Chondrocyte (in vitro differentiated cells): ENCODE data around the gene COIL. TPM values are rescaled to one million over a fixed set of nuclear protein-coding genes. Genes with fewer than 3 reads are reported as not detected.

Experiments
- DNase-seq: peaks from one replicate; pipeline ENCODE4 v3.0.0; 2021; ENCODE audit warnings: mixed read lengths, low spot score
- H3K27ac Mint-ChIP-seq: one replicate; pipeline ENCODE4 v1.8.0; 2021; ENCODE audit warnings: mild to moderate bottlenecking, moderate library complexity, mixed read lengths; ENCODE audit not compliant: unreplicated experiment
- H3K27me3 Mint-ChIP-seq: 2 replicates; pipeline ENCODE4 v1.8.0; 2021; ENCODE audit warnings: low read depth, mixed read lengths
- H3K36me3 Mint-ChIP-seq: 2 replicates; pipeline ENCODE4 v1.8.0; 2021; ENCODE audit warnings: low read depth, mixed read lengths
- H3K4me1 Mint-ChIP-seq: 2 replicates; pipeline ENCODE4 v1.8.0; 2021; ENCODE audit warnings: low read depth, mild to moderate bottlenecking, mixed read lengths
- H3K4me3 Mint-ChIP-seq: one replicate; pipeline ENCODE4 v1.8.0; 2021; ENCODE audit warnings: mild to moderate bottlenecking, moderate library complexity, mixed read lengths; ENCODE audit not compliant: unreplicated experiment
- H3K9me3 Mint-ChIP-seq: 2 replicates; pipeline ENCODE4 v1.8.0; 2021; ENCODE audit warnings: low read depth, mixed read lengths
- CTCF ChIP-seq: fragments of 200-600 bp; sonication (generic); IDR thresholded peaks from 2 replicates; pipeline ENCODE4 v1.5.0; 2021; ENCODE audit warnings: antibody characterized with exemption, mild to moderate bottlenecking, moderate library complexity
- total RNA-seq: library from RNA; stranded (reverse); gene quantifications from 3 replicates; pipeline ENCODE4 v1.2.1, GENCODE V29; 2021

The COIL gene
- total RNA-seq, 1 donor from 2014 or later, result 12.2 TPM

GRCh38 chr17:56978441-56979090 is 17.7 kb upstream of the COIL start:
- no peak for DNase-seq
- Mint-ChIP-seq H3K9me3 (no peaks in the 10 kb centered on the region), H3K27ac (peak overlapping the region; percentile 91), H3K4me1 (peaks cover 22% of the 10 kb centered on the region), H3K36me3 (no peaks in the 10 kb centered on the region), H3K27me3 (no peaks in the 10 kb centered on the region), H3K4me3 (peak overlapping the region; percentile 91)
- no peak for TF ChIP-seq CTCF

GRCh38 chr17:56977673-56978395 is 17.0 kb upstream of the COIL start, which contains the start of gene SCPEP1:
SCPEP1 (plus strand) TSS chr17:56978131; CDS start chr17:56978160, 29 bp downstream.
- Mint-ChIP-seq H3K4me3 (peak within 1 kb of the TSS; percentile 91), H3K27me3 (no peaks in the 10 kb centered on the region), H3K4me1 (peaks cover 22% of the 10 kb centered on the region), H3K9me3 (no peaks in the 10 kb centered on the region), H3K27ac (peak within 1 kb of the TSS; percentile 93), H3K36me3 (no peaks in the 10 kb centered on the region)
- TF ChIP-seq CTCF, result no peak
- DNase-seq, result peak; percentile 95

- no peak for TF ChIP-seq CTCF
- peak overlapping the region; percentile 61 for H3K4me3 Mint-ChIP-seq
- no peak overlapping the region for H3K27ac Mint-ChIP-seq
- no peaks in the 10 kb centered on the region for H3K27me3 Mint-ChIP-seq
- no peak for DNase-seq
- H3K4me1 Mint-ChIP-seq, result peaks cover 22% of the 10 kb centered on the region
- no peaks in the 10 kb centered on the region for H3K9me3 Mint-ChIP-seq
- H3K36me3 Mint-ChIP-seq, result no peaks in the 10 kb centered on the region
These were observed 16.2 kb upstream of the COIL start for GRCh38 chr17:56976941-56977608.

GRCh38 chr17:56975656-56976055 is 14.8 kb upstream of the COIL start:
- Mint-ChIP-seq H3K9me3 (no peaks in the 10 kb centered on the region), H3K36me3 (no peaks in the 10 kb centered on the region), H3K27me3 (no peaks in the 10 kb centered on the region), H3K4me3 (no peak overlapping the region), H3K27ac (no peak overlapping the region), H3K4me1 (peaks cover 22% of the 10 kb centered on the region)
- DNase-seq, result no peak
- TF ChIP-seq CTCF, result no peak

- no peak for TF ChIP-seq CTCF
- Mint-ChIP-seq H3K27me3 (no peaks in the 10 kb centered on the region), H3K4me3 (no peak overlapping the region), H3K36me3 (no peaks in the 10 kb centered on the region), H3K4me1 (peaks cover 18% of the 10 kb centered on the region), H3K27ac (no peak overlapping the region), H3K9me3 (no peaks in the 10 kb centered on the region)
- no peak for DNase-seq
These were observed 13.2 kb upstream of the COIL start for GRCh38 chr17:56974055-56974454.
